GM19238 (cell line): ENCODE data around the gene THEM5.

Source experiments
- DNase-seq: peaks from one replicate; pipeline ENCODE4 v3.0.0; 2011; ENCODE audit warnings: low spot score; ENCODE audit not compliant: insufficient read length

THEM5 gene

GRCh38 chr1:151801310-151801820 lies 52.1 kb downstream of the THEM5 start:
- DNase-seq: no peak

- DNase-seq: no peak
Measured at GRCh38 chr1:151800830-151801229, 52.7 kb downstream of the THEM5 start.

GRCh38 chr1:151799179-151800022 lies 54.1 kb downstream of the THEM5 start:
- no peak for DNase-seq

GRCh38 chr1:151798571-151798970 lies 54.9 kb downstream of the THEM5 start:
- DNase-seq: no peak
